Omental fat pad (tissue), 4 donors: ENCODE results near the gene PROSER1. TPM values are rescaled to one million over a fixed set of nuclear protein-coding genes. Genes with fewer than 3 reads are reported as not detected.

Experiments used
- ATAC-seq: fragments of 150-250 bp; one replicate; pipeline ENCODE4 v1.9.1; 2016; ENCODE audit warnings: mild to moderate bottlenecking, moderate library complexity; ENCODE audit not compliant: low FRiP score
- DNase-seq: peaks from one replicate; pipeline ENCODE4 v3.0.0-alpha.2; 2019; ENCODE audit warnings: low spot score
- total RNA-seq, 4 donors: library from RNA; depleted of rRNA; stranded (reverse); fragments of >200 nt; gene quantifications; one replicate each; pipeline ENCODE4 v1.1.0, GENCODE V29; 2016
- TF ChIP-seq, protein P1 (sequence below), 3 donors: fragments of 450-650 bp; IDR thresholded peaks; one replicate each; pipeline ENCODE4 v1.5.1; 2016 to 2017; ENCODE audit warnings: antibody characterized with exemption in 3 of 3, mild to moderate bottlenecking in 3 of 3, moderate library complexity in 2 of 3

PROSER1 gene
- total RNA-seq, 4 donors from 2014 or later = 8.4 to 28.6 (median 20.9) TPM

DNA sequence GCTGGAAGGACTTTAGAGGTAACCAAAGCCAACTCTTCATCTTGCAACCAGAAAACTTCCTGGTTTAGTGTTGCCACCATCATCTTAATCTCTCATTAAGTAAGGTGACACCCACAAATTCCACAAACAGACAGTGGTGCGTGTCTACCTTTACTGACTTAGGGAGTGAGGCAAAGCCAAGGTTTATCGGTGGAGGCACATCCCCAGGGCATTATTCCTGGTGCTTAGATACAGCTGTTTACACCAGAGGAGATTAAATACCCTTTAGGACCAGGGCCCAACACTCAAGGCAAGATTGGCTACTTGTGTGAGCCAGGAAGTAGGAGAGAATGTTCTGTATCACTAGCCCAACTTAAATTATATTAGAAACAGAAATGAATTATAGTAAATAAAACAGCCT lies 56.8 kb downstream of the PROSER1 start:
- no peak for DNase-seq
- TF ChIP-seq, protein P1, sequence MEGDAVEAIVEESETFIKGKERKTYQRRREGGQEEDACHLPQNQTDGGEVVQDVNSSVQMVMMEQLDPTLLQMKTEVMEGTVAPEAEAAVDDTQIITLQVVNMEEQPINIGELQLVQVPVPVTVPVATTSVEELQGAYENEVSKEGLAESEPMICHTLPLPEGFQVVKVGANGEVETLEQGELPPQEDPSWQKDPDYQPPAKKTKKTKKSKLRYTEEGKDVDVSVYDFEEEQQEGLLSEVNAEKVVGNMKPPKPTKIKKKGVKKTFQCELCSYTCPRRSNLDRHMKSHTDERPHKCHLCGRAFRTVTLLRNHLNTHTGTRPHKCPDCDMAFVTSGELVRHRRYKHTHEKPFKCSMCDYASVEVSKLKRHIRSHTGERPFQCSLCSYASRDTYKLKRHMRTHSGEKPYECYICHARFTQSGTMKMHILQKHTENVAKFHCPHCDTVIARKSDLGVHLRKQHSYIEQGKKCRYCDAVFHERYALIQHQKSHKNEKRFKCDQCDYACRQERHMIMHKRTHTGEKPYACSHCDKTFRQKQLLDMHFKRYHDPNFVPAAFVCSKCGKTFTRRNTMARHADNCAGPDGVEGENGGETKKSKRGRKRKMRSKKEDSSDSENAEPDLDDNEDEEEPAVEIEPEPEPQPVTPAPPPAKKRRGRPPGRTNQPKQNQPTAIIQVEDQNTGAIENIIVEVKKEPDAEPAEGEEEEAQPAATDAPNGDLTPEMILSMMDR (IDR thresholded peaks at IDR 0.05) = no peak
- no peak for ATAC-seq

DNA sequence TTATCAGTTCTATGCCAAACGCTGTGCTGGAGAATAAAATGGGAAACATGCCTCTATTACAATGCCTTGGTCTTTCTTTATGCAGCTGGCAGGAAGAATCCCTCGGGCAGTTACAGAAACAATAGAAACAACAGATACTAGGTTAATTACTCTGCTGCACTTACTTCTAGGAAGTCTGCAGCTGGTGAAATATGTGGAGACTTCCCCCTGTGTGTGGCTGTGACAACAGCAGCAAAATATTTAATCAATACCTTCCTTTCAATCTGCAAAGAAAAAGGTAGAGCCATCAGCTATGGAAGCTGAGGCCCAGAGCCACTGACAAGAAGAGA lies 57.2 kb downstream of the PROSER1 start:
- ATAC-seq = no peak
- no peak for DNase-seq
- TF ChIP-seq, protein P1 (IDR thresholded peaks at IDR 0.05) = no peak

DNA sequence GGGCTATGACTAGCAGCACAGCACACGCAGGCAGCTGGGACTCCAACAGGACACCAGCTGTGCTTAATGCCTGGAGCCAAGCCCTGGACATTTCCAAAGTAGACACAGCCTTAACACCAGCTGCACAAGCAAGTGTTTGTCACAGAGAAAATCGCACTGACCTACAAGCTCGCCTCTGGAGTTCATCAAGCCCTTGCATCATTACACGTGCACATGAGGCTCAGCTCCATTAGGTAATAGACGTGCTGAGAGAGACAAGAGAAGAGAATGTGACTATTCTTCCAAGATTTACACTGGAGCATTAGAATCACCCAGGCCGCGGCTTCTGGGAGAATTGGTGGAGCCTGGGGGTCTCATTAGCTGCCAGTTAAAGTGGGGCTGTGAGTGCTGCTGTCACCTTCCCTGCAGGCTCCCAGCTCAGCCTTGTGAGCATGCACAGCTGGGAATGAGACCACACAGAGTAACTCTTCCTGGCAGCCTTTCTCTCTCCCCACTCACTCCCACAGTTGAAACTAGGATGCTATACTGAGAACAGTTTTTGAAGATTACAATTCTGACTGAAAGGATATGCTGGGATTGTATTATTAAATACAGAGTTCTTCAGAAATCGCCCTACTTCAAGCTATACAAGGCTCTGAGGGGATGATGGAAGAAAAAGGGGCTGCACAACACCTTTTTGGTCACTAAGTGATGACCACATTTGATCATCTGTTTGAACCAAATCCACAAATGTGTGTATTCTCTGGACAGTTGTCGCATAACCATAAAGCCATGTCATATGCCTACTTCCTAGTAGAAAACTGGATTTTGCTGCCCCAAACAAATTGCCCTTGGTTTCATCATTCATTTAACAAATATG lies 57.8 kb downstream of the PROSER1 start:
- ATAC-seq (no peak), DNase-seq (no peak)
- TF ChIP-seq, protein P1 (IDR thresholded peaks at IDR 0.05) = no peak

DNA sequence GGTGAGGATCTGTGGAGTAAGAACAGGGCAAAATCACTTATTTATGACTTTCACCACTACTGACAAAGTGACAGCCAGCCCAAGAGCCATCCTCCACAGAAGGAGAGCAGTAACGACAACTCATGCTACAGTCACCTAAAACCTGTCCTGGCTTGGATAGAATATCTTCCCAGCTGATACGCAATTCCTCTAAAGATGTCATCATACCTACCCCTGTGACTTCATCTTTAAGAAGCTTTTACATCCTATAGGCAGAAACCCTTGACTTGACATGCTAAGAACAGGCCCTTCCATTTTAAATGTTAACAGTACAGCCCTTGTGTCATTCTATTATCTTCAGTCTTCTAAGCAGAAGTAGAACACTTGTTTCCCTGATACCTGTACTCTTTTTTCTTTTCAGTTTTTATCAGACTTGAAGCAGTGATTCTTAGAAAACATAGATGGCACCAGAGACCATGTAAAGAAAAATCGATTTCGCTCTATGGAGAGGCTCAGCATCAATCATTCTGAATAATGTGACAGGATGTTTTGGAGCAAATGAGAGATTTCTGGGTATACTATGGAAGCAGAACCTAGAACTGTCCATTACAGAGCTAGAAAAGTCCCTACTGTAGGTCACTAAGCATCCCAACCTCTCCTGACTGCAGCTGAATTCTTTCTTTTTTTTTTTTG lies 67.4 kb downstream of the PROSER1 start:
- DNase-seq (no peak), ATAC-seq (no peak)
- TF ChIP-seq, protein P1 (IDR thresholded peaks at IDR 0.05) = no peak

DNA sequence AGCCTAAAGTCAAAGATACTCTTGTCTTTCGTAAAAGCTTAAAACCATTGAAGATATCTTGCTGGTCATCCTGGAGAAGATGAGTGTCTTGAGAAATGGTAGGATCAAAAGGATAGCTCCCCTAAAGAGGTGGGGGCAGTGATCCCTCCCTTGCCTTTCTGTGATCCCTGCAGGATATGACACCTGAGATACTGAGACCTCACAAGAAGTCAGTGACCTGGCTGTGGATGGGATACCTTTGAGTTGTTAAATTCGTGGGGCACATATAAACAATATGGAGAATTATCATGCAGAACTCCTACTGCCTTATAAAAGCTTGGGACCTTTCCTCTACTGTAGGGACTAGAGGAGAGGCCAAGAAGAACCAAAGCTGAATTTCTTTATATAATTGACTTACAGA lies 68.7 kb downstream of the PROSER1 start:
- no peak for ATAC-seq
- TF ChIP-seq, protein P1 (IDR thresholded peaks at IDR 0.05) = no peak
- DNase-seq = no peak

DNA sequence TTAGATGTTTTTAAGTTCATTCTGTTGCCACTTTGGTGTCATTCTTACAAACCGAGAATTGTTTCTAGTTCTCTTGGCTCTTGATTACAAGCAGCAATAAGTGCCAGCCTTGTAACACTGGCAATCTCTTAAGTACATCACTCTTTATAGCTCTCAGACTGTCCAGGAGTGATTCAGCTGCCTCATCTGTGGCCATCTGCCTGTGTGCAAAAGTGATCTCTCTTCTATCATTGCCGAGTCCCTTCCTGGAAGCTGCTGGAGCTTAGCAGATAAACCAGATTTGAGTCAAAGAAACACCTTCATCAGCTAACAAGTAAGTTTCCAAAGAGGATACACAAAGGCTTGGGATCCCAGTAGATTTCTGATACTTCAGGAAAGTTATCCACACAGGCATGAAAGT lies 70.4 kb downstream of the PROSER1 start:
- ATAC-seq (no peak), DNase-seq (no peak)
- TF ChIP-seq, protein P1 (IDR thresholded peaks at IDR 0.05) = no peak

DNA sequence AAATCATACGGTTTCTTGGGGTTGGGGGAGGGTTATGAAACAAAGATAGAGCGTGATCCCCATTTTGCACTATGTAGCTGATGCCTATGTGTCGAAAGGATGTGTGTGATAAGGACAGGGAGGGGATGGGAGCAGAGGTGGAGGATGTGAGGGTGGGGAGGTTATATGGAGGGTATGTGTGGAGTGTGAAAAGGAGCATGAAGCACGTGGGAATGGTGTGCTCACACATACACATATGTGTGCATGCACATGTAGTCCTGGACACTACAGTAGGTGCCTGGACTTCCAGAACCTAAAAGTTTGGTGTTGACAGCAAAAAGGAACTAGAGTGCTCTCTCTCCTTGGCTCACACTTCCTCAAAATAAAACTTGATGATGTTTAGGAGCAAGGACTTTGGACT lies 72.6 kb downstream of the PROSER1 start:
- TF ChIP-seq, protein P1 (IDR thresholded peaks at IDR 0.05) = no peak
- DNase-seq (no peak), ATAC-seq (no peak)
